SK-N-SH (cell line): ENCODE results near the gene CCDC148. TPM values are rescaled to one million over a fixed set of nuclear protein-coding genes. Genes with fewer than 3 reads are reported as not detected.

Source experiments
- CTCF ChIA-PET: fragments of 300-600, 350-600 bp; formaldehyde crosslinking; extraction: SDS; loops from one replicate; lab custom pipeline; 2021; lab: Yijun Ruan, JAX
- POLR2A ChIA-PET: fragments of 350-600 bp; sonication (Branson Sonifier 250); formaldehyde crosslinking; extraction: SDS; loops from one replicate; lab custom pipeline; 2020; ENCODE audit warnings: antibody characterized with exemption, inconsistent platforms; lab: Yijun Ruan, JAX
- DNase-seq: peaks from one replicate; pipeline ENCODE4 v3.0.0; 2012
- H2AFZ ChIP-seq: fragments of 200-600 bp; sonication (generic); 2 replicates; pipeline ENCODE4 v1.8.1; 2016; ENCODE audit warnings: antibody characterized with exemption, mild to moderate bottlenecking, low read depth
- H3F3A ChIP-seq: fragments of 200-600 bp; sonication (generic); replicated peaks from 2 replicates; pipeline ENCODE3; 2016; ENCODE audit warnings: antibody characterized with exemption, mild to moderate bottlenecking; ENCODE audit not compliant: insufficient read depth
- H3K27ac ChIP-seq, 2 experiments: fragments of 200-500 bp in 1 of 2; fragments of 200-600 bp in 1 of 2; sonication (Bioruptor generic) in 1 of 2; sonication (generic), shearing (Covaris generic) in 1 of 2; 2 replicates each; pipeline versions ENCODE4 v1.5.1 to v1.6.1; 2014 to 2016; ENCODE audit warnings: low read depth in 2 of 2, inconsistent platforms in 1 of 2, low read length in 1 of 2, mild to moderate bottlenecking in 1 of 2, mixed read lengths in 1 of 2
- H3K27me3 ChIP-seq: fragments of 200-600 bp; sonication (generic), shearing (Covaris generic); 2 replicates; pipeline ENCODE4 v1.6.1; 2016; ENCODE audit warnings: mixed run types; ENCODE audit not compliant: insufficient read depth
- H3K36me3 ChIP-seq, 2 experiments: fragments of 200-500 bp in 1 of 2; fragments of 200-600 bp in 1 of 2; sonication (Bioruptor generic) in 1 of 2; sonication (generic) in 1 of 2; replicated peaks in 1 of 2; 2 replicates each; pipeline versions ENCODE3 to v1.5.1; 2014 to 2016; ENCODE audit warnings: low read length in 1 of 2, mild to moderate bottlenecking in 1 of 2; ENCODE audit not compliant: insufficient read depth in 2 of 2, control insufficient read depth in 1 of 2
- H3K4me1 ChIP-seq, 2 experiments: fragments of 200-500 bp in 1 of 2; fragments of 200-600 bp in 1 of 2; sonication (Bioruptor generic) in 1 of 2; sonication (generic), shearing (Covaris generic) in 1 of 2; 2 replicates each; pipeline versions ENCODE4 v1.5.1 to v1.6.1; 2014 to 2016; ENCODE audit warnings: low read depth in 1 of 2, low read length in 1 of 2, mixed run types in 1 of 2; ENCODE audit not compliant: insufficient read depth in 2 of 2, control insufficient read depth in 1 of 2
- H3K4me2 ChIP-seq: fragments of 200-600 bp; sonication (generic), shearing (Covaris generic); 2 replicates; pipeline ENCODE4 v1.6.1; 2017; ENCODE audit warnings: mixed run types
- H3K4me3 ChIP-seq, 2 experiments: fragments of 200-500 bp in 1 of 2; fragments of 200-600 bp in 1 of 2; sonication (Bioruptor generic) in 1 of 2; sonication (generic), shearing (Covaris generic) in 1 of 2; 2 replicates each; pipeline versions ENCODE4 v1.5.1 to v1.8.1; 2014 to 2016; ENCODE audit warnings: low read depth in 2 of 2, inconsistent platforms in 1 of 2, low read length in 1 of 2, mild to moderate bottlenecking in 1 of 2, mixed read lengths in 1 of 2, moderate library complexity in 1 of 2
- H3K79me2 ChIP-seq: fragments of 200-600 bp; sonication (generic); 2 replicates; pipeline ENCODE4 v1.8.1; 2017; ENCODE audit warnings: mild to moderate bottlenecking; ENCODE audit not compliant: insufficient read depth
- H3K9ac ChIP-seq: fragments of 200-600 bp; sonication (generic); 2 replicates; pipeline ENCODE4 v1.6.1; 2017; ENCODE audit warnings: mixed run types
- H3K9me2 ChIP-seq: fragments of 200-600 bp; sonication (generic); 2 replicates; pipeline ENCODE4 v1.6.1; 2017; ENCODE audit warnings: mixed run types
- H3K9me3 ChIP-seq: fragments of 200-600 bp; sonication (generic); 2 replicates; pipeline ENCODE4 v1.6.1; 2017; ENCODE audit warnings: mixed run types, mild to moderate bottlenecking, moderate library complexity
- H4K20me1 ChIP-seq: fragments of 200-600 bp; sonication (generic); 2 replicates; pipeline ENCODE4 v1.6.1; 2017; ENCODE audit warnings: mild to moderate bottlenecking, mixed run types; ENCODE audit not compliant: insufficient read depth
- EZH2phosphoT487 ChIP-seq: fragments of 200-600 bp; sonication (generic); IDR thresholded peaks from 2 replicates; pipeline ENCODE4 v1.6.1; 2017; ENCODE audit warnings: low read depth, mixed run types, mild to moderate bottlenecking, antibody characterized with exemption, moderate library complexity, borderline replicate concordance
- FOXJ3 ChIP-seq: sonication (generic); formaldehyde crosslinking; IDR thresholded peaks from 2 replicates; pipeline ENCODE4 v1.5.1; 2020; ENCODE audit warnings: mild to moderate bottlenecking, missing genetic modification reagents
- GATA2 ChIP-seq: sonication (generic); formaldehyde crosslinking; IDR thresholded peaks from 2 replicates; pipeline ENCODE4 v1.5.0; 2020; ENCODE audit warnings: mild to moderate bottlenecking, missing genetic modification reagents
- IRF3 ChIP-seq: fragments of 150-350 bp; IDR thresholded peaks from 2 replicates; pipeline ENCODE4 v1.6.1; 2016; ENCODE audit warnings: mild to moderate bottlenecking, low read depth, low read length
- MEF2A ChIP-seq: IDR thresholded peaks from 2 replicates; pipeline ENCODE4 v1.4.0; 2012; ENCODE audit warnings: low read depth, borderline replicate concordance
- MXI1 ChIP-seq: IDR thresholded peaks from 2 replicates; pipeline ENCODE4 v1.6.1; 2012; ENCODE audit warnings: mild to moderate bottlenecking, low read depth, low read length, improper control_type of control experiment
- NFIC ChIP-seq: IDR thresholded peaks from 2 replicates; pipeline ENCODE4 v1.4.0; 2012; ENCODE audit warnings: borderline replicate concordance
- POLR2AphosphoS5 ChIP-seq: IDR thresholded peaks from 2 replicates; pipeline ENCODE4 v1.6.1; 2012; ENCODE audit warnings: low read depth, low read length
- RAD21 ChIP-seq: IDR thresholded peaks from 2 replicates; pipeline ENCODE4 v1.6.1; 2012; ENCODE audit warnings: mild to moderate bottlenecking, low read length
- RCOR1 ChIP-seq: fragments of 150-350 bp; IDR thresholded peaks from 2 replicates; pipeline ENCODE4 v1.6.1; 2017; ENCODE audit warnings: antibody characterized with exemption, low read length
- REST ChIP-seq: IDR thresholded peaks from 2 replicates; pipeline ENCODE4 v1.6.1; 2012; ENCODE audit warnings: mild to moderate bottlenecking, low read depth, low read length, moderate library complexity
- RFX5 ChIP-seq: IDR thresholded peaks from 2 replicates; pipeline ENCODE4 v1.6.1; 2012; ENCODE audit warnings: mild to moderate bottlenecking, improper control_type of control experiment, low read length
- RXRA ChIP-seq: IDR thresholded peaks from 2 replicates; pipeline ENCODE4 v1.4.0; 2012; ENCODE audit warnings: low read depth, mild to moderate bottlenecking, borderline replicate concordance
- TCF12 ChIP-seq: IDR thresholded peaks from 2 replicates; pipeline ENCODE4 v1.4.0; 2012
- TEAD4 ChIP-seq: IDR thresholded peaks from 2 replicates; pipeline ENCODE4 v1.4.0; 2012; ENCODE audit warnings: mild to moderate bottlenecking, borderline replicate concordance; ENCODE audit not compliant: insufficient read depth
- USF1 ChIP-seq: IDR thresholded peaks from 2 replicates; pipeline ENCODE4 v1.4.0; 2012; ENCODE audit warnings: low read depth, borderline replicate concordance
- USF2 ChIP-seq: fragments of 150-350 bp; IDR thresholded peaks from 2 replicates; pipeline ENCODE4 v1.6.1; 2017; ENCODE audit warnings: antibody characterized with exemption, low read length, low read depth, borderline replicate concordance
- YY1 ChIP-seq: IDR thresholded peaks from 2 replicates; pipeline ENCODE4 v1.4.0; 2012; ENCODE audit warnings: low read depth, mild to moderate bottlenecking
- WGBS: methylation state at CpG from one replicate; pipeline ENCODE4 v1.1.6; 2017; ENCODE audit warnings: low lambda C conversion rate; 5-methylcytosine and 5-hydroxymethylcytosine counted together
- polyA plus RNA-seq, 3 experiments: library from polyadenylated mRNA; depleted of rRNA; stranded (reverse); fragments of >200 nt; gene quantifications; 2 replicates each; pipeline ENCODE4 v1.2.3, GENCODE V29; 2012

The CCDC148 gene
- polyA plus RNA-seq, 1 of the 3 experiments (the other 2 are of a cell fraction), result 0.18 TPM

GRCh38 chr2:158405341-158405740 lies 51.2 kb downstream of the CCDC148 start:
- 78% methylated on average over 3 of the region's 3 CpGs for WGBS
- Histone ChIP-seq H3K9me3 (no peaks in the 10 kb centered on the region), H4K20me1 (no peaks in the 10 kb centered on the region), H3K79me2 (no peaks in the 10 kb centered on the region), H3K27ac (no peak overlapping the region), H3K9ac (no peak overlapping the region), H3K4me1 (no peaks in the 10 kb centered on the region), H3K36me3 (no peaks in the 10 kb centered on the region), H2AFZ (no peak overlapping the region), H3K4me2 (no peak overlapping the region), H3K4me3 (no peak overlapping the region), H3K27me3 (no peaks in the 10 kb centered on the region), H3K9me2 (no peaks in the 10 kb centered on the region), H3F3A (no peaks in the 10 kb centered on the region)
- no peak for DNase-seq
- CTCF ChIA-PET, result interaction anchor here (1.4 kb wide), 1 partner anchor 8 kb away, joined by 3 read pairs; no protein-coding TSS in a partner anchor
- POLR2A ChIA-PET, result no interaction called here
- no peak for TF ChIP-seq RAD21
- TF ChIP-seq FOXJ3, result no peak
- TF ChIP-seq RCOR1, result no peak
- TF ChIP-seq RFX5, result no peak
- no peak for TF ChIP-seq MXI1
- no peak for TF ChIP-seq USF1
- TF ChIP-seq NFIC, result no peak
- TF ChIP-seq RXRA, result no peak
- TF ChIP-seq POLR2AphosphoS5, result no peak
- TF ChIP-seq IRF3, result no peak
- no peak for TF ChIP-seq EZH2phosphoT487
- TF ChIP-seq MEF2A, result no peak

- Histone ChIP-seq H3F3A (no peaks in the 10 kb centered on the region), H3K27ac (no peak overlapping the region), H2AFZ (no peak overlapping the region), H3K36me3 (no peaks in the 10 kb centered on the region), H3K9ac (no peak overlapping the region), H3K9me2 (no peaks in the 10 kb centered on the region), H3K9me3 (no peaks in the 10 kb centered on the region), H3K79me2 (no peaks in the 10 kb centered on the region), H3K4me2 (no peak overlapping the region), H3K27me3 (no peaks in the 10 kb centered on the region), H3K4me1 (no peaks in the 10 kb centered on the region), H4K20me1 (no peaks in the 10 kb centered on the region), H3K4me3 (no peak overlapping the region)
- TF ChIP-seq REST (no peak), YY1 (no peak), USF2 (no peak), TEAD4 (no peak), TCF12 (no peak), GATA2 (CRISPR knock-in tag) (no peak), IRF3 (no peak), POLR2AphosphoS5 (no peak)
- 72% methylated on average over 1 of the region's 1 CpG for WGBS
- CTCF ChIA-PET, result no interaction called here
- DNase-seq, result no peak
- POLR2A ChIA-PET, result no interaction called here
Measured at GRCh38 chr2:158403237-158403636, 53.3 kb downstream of the CCDC148 start.
